ENCODE data around the gene PLEKHJ1. TPM values are rescaled to one million over a fixed set of nuclear protein-coding genes. Genes with fewer than 3 reads are reported as not detected.

Gene PLEKHJ1
- total RNA-seq, 6 experiments from 2014 or later = 24.4 to 49.3 (median 28.6) TPM

DNA sequence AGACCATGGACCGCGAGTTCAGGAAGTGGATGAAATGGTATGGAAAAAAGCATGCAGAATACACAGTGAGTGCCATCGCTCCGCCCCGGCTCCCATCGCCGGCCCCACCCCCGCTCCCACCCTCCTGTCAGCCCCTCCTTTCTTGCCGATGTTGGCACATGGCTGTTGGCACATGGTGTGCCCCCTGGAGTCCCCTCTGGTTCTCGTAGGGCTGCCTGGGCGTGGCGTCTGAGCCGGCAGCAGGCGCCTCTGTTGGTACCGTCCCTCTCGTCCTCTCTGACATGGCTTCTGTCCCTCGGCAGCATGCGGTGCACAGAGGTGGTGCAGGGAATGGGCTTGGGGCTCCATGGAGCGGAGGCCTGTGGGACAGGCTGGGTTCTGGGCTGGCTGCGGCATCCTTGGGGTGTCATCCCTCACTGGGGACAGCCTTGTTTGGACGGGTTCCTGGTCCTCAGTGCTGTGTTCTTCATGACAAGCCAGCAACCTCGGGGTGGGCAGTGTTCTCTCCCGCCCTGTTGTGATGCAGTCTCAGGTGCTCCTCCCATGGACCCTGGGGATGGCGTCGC is 41.5 kb downstream of the PLEKHJ1 start:
- no peak for TF ChIP-seq POLR2A (IDR thresholded peaks at IDR 0.05)
- TF ChIP-seq, protein P1, sequence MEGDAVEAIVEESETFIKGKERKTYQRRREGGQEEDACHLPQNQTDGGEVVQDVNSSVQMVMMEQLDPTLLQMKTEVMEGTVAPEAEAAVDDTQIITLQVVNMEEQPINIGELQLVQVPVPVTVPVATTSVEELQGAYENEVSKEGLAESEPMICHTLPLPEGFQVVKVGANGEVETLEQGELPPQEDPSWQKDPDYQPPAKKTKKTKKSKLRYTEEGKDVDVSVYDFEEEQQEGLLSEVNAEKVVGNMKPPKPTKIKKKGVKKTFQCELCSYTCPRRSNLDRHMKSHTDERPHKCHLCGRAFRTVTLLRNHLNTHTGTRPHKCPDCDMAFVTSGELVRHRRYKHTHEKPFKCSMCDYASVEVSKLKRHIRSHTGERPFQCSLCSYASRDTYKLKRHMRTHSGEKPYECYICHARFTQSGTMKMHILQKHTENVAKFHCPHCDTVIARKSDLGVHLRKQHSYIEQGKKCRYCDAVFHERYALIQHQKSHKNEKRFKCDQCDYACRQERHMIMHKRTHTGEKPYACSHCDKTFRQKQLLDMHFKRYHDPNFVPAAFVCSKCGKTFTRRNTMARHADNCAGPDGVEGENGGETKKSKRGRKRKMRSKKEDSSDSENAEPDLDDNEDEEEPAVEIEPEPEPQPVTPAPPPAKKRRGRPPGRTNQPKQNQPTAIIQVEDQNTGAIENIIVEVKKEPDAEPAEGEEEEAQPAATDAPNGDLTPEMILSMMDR (IDR thresholded peaks at IDR 0.05) = no peak
- intact Hi-C loops (cut with DNase I) = no loop called here
- Histone ChIP-seq H3K36me3 (peaks cover 0 to 29% (median 6%) of the 10 kb centered on the region in 4 donors), H3K27me3 (no peaks in the 10 kb centered on the region), H3K4me3 (no peak overlapping the region), H3K4me1 (no peaks in the 10 kb centered on the region), H3K9me3 (no peaks in the 10 kb centered on the region), H3K27ac (no peak overlapping the region)
- DNase-seq (no peak), ATAC-seq (no peak)
- WGBS (ENCODE audit: insufficient coverage, low coverage, low lambda C conversion rate, missing lambda C conversion rate) = 92% methylated on average over 13 of the region's 25 CpGs

DNA sequence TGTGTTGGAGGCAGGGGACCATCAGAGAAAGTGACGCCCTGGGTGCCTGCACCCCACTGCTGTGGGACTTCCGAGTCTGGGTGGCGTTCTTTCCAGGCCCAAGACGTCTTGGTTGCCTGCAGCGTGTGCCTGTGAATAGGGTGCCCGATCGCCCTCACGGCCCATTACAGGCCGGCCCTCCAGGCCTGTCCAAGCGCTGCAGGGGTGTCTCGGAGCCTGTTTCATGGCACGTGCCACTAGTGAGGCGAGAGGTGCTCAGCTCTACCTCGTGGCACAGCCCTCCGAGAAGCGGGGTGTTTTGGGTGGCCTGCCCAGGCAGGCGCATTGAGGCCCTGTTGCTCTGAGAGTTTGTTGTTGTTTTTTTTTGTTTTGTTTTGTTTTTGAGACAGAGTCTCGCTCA is 42.3 kb downstream of the PLEKHJ1 start:
- Histone ChIP-seq H3K9me3 (no peaks in the 10 kb centered on the region), H3K36me3 (peaks cover 0 to 29% (median 6%) of the 10 kb centered on the region in 4 donors), H3K27me3 (no peaks in the 10 kb centered on the region), H3K27ac (no peak overlapping the region), H3K4me1 (no peaks in the 10 kb centered on the region), H3K4me3 (no peak overlapping the region)
- no peak for TF ChIP-seq POLR2A (IDR thresholded peaks at IDR 0.05)
- TF ChIP-seq, protein P1 (IDR thresholded peaks at IDR 0.05) = no peak
- ATAC-seq (no peak), DNase-seq (no peak)
- 83% methylated on average over 1 of the region's 18 CpGs for WGBS (ENCODE audit: insufficient coverage, low coverage, low lambda C conversion rate, missing lambda C conversion rate)
- intact Hi-C loops (cut with DNase I) = no loop called here

DNA sequence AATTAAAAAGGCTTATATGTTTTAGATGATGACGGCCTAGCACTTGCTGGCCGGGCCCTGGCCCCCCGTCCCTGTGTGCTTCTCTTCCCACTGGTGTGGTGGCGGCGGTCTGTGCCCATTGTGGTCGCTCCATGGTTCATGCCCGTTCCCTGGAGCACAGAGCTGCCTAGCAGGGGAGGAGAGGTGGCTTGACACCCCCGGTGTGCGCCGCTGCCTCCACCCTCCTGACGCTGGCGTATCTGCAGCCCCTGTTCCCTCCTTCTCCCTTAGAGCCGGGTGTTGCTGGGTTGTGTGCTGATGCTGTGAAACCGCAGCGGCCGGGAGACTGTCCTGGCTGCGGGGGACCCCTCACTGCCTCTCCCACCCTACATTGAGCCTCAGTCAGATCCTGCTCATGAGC is 43.3 kb downstream of the PLEKHJ1 start:
- TF ChIP-seq, protein P1 (IDR thresholded peaks at IDR 0.05) = no peak
- TF ChIP-seq POLR2A (IDR thresholded peaks at IDR 0.05) = no peak
- H3K36me3 ChIP-seq = peaks cover 0 to 29% (median 6%) of the 10 kb centered on the region in 4 donors
- H3K4me3 ChIP-seq = no peak overlapping the region
- ATAC-seq (no peak), DNase-seq (no peak)
- no peaks in the 10 kb centered on the region for H3K27me3 ChIP-seq
- intact Hi-C loops (cut with DNase I) = no loop called here
- H3K4me1 ChIP-seq = no peaks in the 10 kb centered on the region
- H3K27ac ChIP-seq = no peak overlapping the region
- no CpG with 5 or more reads among the region's 17 CpGs for WGBS (ENCODE audit: insufficient coverage, low coverage, low lambda C conversion rate, missing lambda C conversion rate)
- no peaks in the 10 kb centered on the region for H3K9me3 ChIP-seq

DNA sequence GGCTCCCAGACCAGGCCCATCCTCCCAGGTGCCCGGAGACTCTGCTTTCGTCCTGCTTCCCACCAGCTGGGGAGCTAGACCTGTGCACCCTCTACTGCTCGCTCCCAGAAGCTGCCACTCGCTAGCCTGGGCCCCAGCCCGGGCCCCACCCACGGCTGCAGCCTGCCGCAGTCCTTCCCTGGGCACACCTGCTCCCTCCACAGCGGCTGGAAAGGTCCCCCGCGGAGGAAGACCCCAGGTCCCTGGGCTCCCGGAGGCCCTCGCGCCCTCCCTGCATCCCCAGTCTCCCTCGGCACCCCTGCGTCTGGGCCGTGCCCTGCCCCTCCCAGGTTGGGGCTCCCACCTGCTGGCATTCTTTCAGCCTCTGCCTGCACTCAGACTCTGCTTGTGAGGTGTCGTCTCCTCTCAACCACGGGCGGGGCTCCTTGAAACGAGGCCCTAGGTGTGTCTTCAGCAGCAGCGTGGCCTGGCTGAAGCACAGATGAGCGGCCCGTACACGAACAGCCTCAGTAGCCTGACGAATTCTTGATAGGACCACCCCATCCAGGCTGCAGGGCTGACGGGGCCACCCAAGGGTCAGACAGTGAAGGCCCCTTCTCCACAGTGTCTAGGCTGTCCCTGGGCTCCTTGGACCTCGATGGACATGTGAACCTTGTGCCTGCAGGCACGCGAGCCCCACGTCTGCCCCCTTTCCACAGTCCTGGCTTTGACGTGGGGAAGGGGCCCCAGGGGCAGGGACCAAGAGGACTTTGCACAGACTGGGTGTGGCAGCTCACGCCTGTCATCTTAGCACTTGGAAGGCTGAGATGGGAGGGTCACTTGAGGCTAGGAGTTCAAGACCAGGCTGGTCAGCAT is 44.4 kb downstream of the PLEKHJ1 start:
- Histone ChIP-seq H3K27ac (no peak overlapping the region), H3K9me3 (no peaks in the 10 kb centered on the region), H3K4me1 (no peaks in the 10 kb centered on the region), H3K4me3 (no peak overlapping the region), H3K27me3 (no peaks in the 10 kb centered on the region), H3K36me3 (peaks cover 0 to 28% (median 8%) of the 10 kb centered on the region in 4 donors)
- ATAC-seq = no peak
- no peak for DNase-seq
- TF ChIP-seq POLR2A (IDR thresholded peaks at IDR 0.05) = no peak
- intact Hi-C loops (cut with DNase I) = no loop called here
- 100% methylated on average over 10 of the region's 32 CpGs for WGBS (ENCODE audit: insufficient coverage, low coverage, low lambda C conversion rate, missing lambda C conversion rate)

DNA sequence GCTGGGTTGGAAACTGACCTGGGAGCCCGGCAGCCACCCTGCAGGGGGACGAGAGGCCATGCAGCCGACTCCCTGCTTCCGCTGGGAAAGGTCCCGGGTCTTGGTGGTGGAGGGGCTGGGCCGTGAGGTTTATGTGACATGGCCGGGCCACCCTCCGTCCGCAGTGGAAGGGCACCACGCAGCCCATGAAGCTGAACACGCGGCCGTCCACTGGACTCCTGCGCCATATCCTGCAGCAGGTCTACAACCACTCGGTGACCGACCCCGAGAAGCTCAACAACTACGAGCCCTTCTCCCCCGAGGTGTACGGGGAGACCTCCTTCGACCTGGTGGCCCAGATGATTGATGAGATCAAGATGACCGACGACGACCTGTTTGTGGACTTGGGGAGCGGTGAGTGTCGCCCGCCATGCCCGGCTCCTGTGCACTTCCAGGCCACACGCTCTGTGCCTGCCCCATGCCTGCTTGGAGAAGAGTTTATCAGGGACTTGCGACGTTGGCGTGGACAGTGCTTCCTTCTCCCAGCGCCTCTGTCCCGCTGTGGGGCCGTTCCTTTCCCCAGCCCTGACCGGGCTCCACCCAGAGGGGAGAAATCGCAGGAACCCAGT is 45.2 kb downstream of the PLEKHJ1 start:
- Histone ChIP-seq H3K4me1 (no peaks in the 10 kb centered on the region), H3K27ac (no peak overlapping the region), H3K36me3 (peaks cover 0 to 33% (median 11%) of the 10 kb centered on the region in 4 donors), H3K9me3 (no peaks in the 10 kb centered on the region), H3K4me3 (no peak overlapping the region), H3K27me3 (no peaks in the 10 kb centered on the region)
- TF ChIP-seq POLR2A (IDR thresholded peaks at IDR 0.05) = no peak
- TF ChIP-seq, protein P1 (IDR thresholded peaks at IDR 0.05) = no peak
- intact Hi-C loops (cut with DNase I) = no loop called here
- DNase-seq = no peak
- no peak for ATAC-seq
- WGBS (ENCODE audit: insufficient coverage, low coverage, low lambda C conversion rate, missing lambda C conversion rate) = 90% methylated on average over 10 of the region's 37 CpGs

Data from right lobe of liver (tissue), 6 donors.